BLaER1 treated with 17β-estradiol and CSF1 and Interleukin-3, amounts not matched to agents 10 nM and 100 nM (cell line): Measurements from ENCODE around the gene EVL.

Source experiments
- H3K27ac ChIP-seq, 11 experiments: shearing (Covaris generic); formaldehyde crosslinking; 2 replicates each; pipeline ENCODE4 v1.8.1; 2022
- H3K27me3 ChIP-seq, 11 experiments: shearing (Covaris generic); formaldehyde crosslinking; 2 replicates each; pipeline ENCODE4 v1.8.1; 2022
- H3K36me3 ChIP-seq, 11 experiments: shearing (Covaris generic); formaldehyde crosslinking; 2 replicates each; pipeline ENCODE4 v1.8.1; 2022
- H3K4me1 ChIP-seq, 10 experiments: shearing (Covaris generic); formaldehyde crosslinking; 2 replicates each; pipeline ENCODE4 v1.8.1; 2022
- H3K4me2 ChIP-seq, 11 experiments: shearing (Covaris generic); formaldehyde crosslinking; 2 replicates each; pipeline ENCODE4 v1.8.1; 2022
- H3K4me3 ChIP-seq, 10 experiments: shearing (Covaris generic); formaldehyde crosslinking; 2 replicates each; pipeline ENCODE4 v1.8.1; 2022
- H3K9ac ChIP-seq, 11 experiments: shearing (Covaris generic); formaldehyde crosslinking; 2 replicates each; pipeline ENCODE4 v1.8.1; 2022
- H3K9me3 ChIP-seq, 11 experiments: shearing (Covaris generic); formaldehyde crosslinking; replicated peaks in 1 of 11; 2 replicates each; pipeline ENCODE4 v1.8.1; 2022
- H4K20me1 ChIP-seq, 11 experiments: shearing (Covaris generic); formaldehyde crosslinking; 2 replicates each; pipeline ENCODE4 v1.8.1; 2022
- Cebpa-rat ChIP-seq, 11 experiments: shearing (Covaris generic); IDR thresholded peaks; 2 replicates each; pipeline ENCODE4 v1.8.1; 2022

EVL gene

GRCh38 chr14:100072783-100073346, 7.6 kb downstream of the EVL start:
- Histone ChIP-seq H3K4me2 (peak overlapping the region; percentile 81 to 100 (median 96)), H3K4me3 (peak overlapping the region; percentile 5 to 51 (median 26); a peak in 14 of 20 replicates), H3K27me3 (no peaks in the 10 kb centered on the region), H3K9ac (peak overlapping the region; percentile 37 to 71 (median 58); a peak in 21 of 22 replicates), H3K27ac (peak overlapping the region; percentile 58 to 82 (median 75); a peak in 21 of 22 replicates), H4K20me1 (peaks cover 19 to 94% (median 45%) of the 10 kb centered on the region in 11 experiments; a peak in 20 of 22 replicates), H3K36me3 (peaks cover 0 to 48% (median 7%) of the 10 kb centered on the region in 11 experiments; a peak in 6 of 22 replicates), H3K9me3 (no peaks in the 10 kb centered on the region), H3K4me1 (peaks cover 98 to 100% (median 100%) of the 10 kb centered on the region in 10 experiments)
- peak in 3 of 11 experiments; percentile 32 to 67 (median 46); a peak in 5 of 22 replicates for TF ChIP-seq Cebpa-rat (IDR thresholded peaks at IDR 0.05)

GRCh38 chr14:100073576-100074430, 8.6 kb downstream of the EVL start:
- no peak for TF ChIP-seq Cebpa-rat (IDR thresholded peaks at IDR 0.05)
- H3K36me3 ChIP-seq = peaks cover 0 to 58% (median 7%) of the 10 kb centered on the region in 11 experiments; a peak in 6 of 22 replicates
- peak overlapping the region; percentile 81 to 100 (median 96) for H3K4me2 ChIP-seq
- no peaks in the 10 kb centered on the region for H3K9me3 ChIP-seq
- H3K9ac ChIP-seq = peak overlapping the region; percentile 37 to 71 (median 58)
- peaks cover 99 to 100% (median 100%) of the 10 kb centered on the region in 10 experiments for H3K4me1 ChIP-seq
- H3K27me3 ChIP-seq = no peaks in the 10 kb centered on the region
- peak overlapping the region; percentile 56 to 82 (median 75) for H3K27ac ChIP-seq
- H3K4me3 ChIP-seq = peak overlapping the region in 3 of 10 experiments; percentile 40 to 51 (median 45); a peak in 4 of 20 replicates
- peaks cover 29 to 96% (median 54%) of the 10 kb centered on the region in 11 experiments; a peak in 20 of 22 replicates for H4K20me1 ChIP-seq

- Histone ChIP-seq H3K4me3 (no peak overlapping the region), H3K27me3 (no peaks in the 10 kb centered on the region), H3K4me1 (peaks cover 99 to 100% (median 100%) of the 10 kb centered on the region in 10 experiments), H3K9ac (peak overlapping the region in 6 of 11 experiments; percentile 0 to 55 (median 24); a peak in 6 of 22 replicates), H4K20me1 (peaks cover 36 to 96% (median 62%) of the 10 kb centered on the region in 11 experiments; a peak in 21 of 22 replicates), H3K27ac (peak overlapping the region; percentile 8 to 80 (median 57); a peak in 20 of 22 replicates), H3K4me2 (peak overlapping the region; percentile 38 to 100 (median 81)), H3K36me3 (peaks cover 0 to 63% (median 7%) of the 10 kb centered on the region in 11 experiments; a peak in 6 of 22 replicates), H3K9me3 (no peaks in the 10 kb centered on the region)
- no peak for TF ChIP-seq Cebpa-rat (IDR thresholded peaks at IDR 0.05)
Observed at GRCh38 chr14:100074431-100075100, 9.3 kb downstream of the EVL start.

- Histone ChIP-seq H3K4me1 (peaks cover 99 to 100% (median 100%) of the 10 kb centered on the region in 10 experiments), H3K36me3 (peaks cover 0 to 67% (median 6%) of the 10 kb centered on the region in 11 experiments; a peak in 8 of 22 replicates), H3K4me2 (peak overlapping the region; percentile 38 to 100 (median 81)), H3K9ac (peak overlapping the region in 3 of 11 experiments; percentile 19 to 39 (median 31); a peak in 3 of 22 replicates), H3K9me3 (no peaks in the 10 kb centered on the region), H3K27ac (peak overlapping the region in 10 of 11 experiments; percentile 8 to 80 (median 60); a peak in 16 of 22 replicates), H3K4me3 (no peak overlapping the region), H3K27me3 (no peaks in the 10 kb centered on the region), H4K20me1 (peaks cover 48 to 98% (median 73%) of the 10 kb centered on the region in 11 experiments; a peak in 21 of 22 replicates)
- no peak for TF ChIP-seq Cebpa-rat (IDR thresholded peaks at IDR 0.05)
Observed at GRCh38 chr14:100075681-100076080, 10.5 kb downstream of the EVL start.

GRCh38 chr14:100076133-100076532, 10.9 kb downstream of the EVL start:
- Histone ChIP-seq H3K36me3 (peaks cover 0 to 62% (median 6%) of the 10 kb centered on the region in 11 experiments; a peak in 8 of 22 replicates), H3K4me2 (peak overlapping the region; percentile 38 to 100 (median 81)), H4K20me1 (peaks cover 52 to 98% (median 77%) of the 10 kb centered on the region in 11 experiments; a peak in 21 of 22 replicates), H3K27ac (peak overlapping the region in 8 of 11 experiments; percentile 11 to 57 (median 32); a peak in 8 of 22 replicates), H3K9ac (peak overlapping the region in 2 of 11 experiments; percentile 1 to 33; a peak in 3 of 22 replicates), H3K27me3 (no peaks in the 10 kb centered on the region), H3K9me3 (no peaks in the 10 kb centered on the region), H3K4me3 (no peak overlapping the region), H3K4me1 (peaks cover 98 to 100% (median 100%) of the 10 kb centered on the region in 10 experiments)
- no peak for TF ChIP-seq Cebpa-rat (IDR thresholded peaks at IDR 0.05)

GRCh38 chr14:100076606-100077005, 11.4 kb downstream of the EVL start:
- no peaks in the 10 kb centered on the region for H3K9me3 ChIP-seq
- H4K20me1 ChIP-seq = peaks cover 57 to 98% (median 82%) of the 10 kb centered on the region in 11 experiments; a peak in 21 of 22 replicates
- peak overlapping the region in 9 of 11 experiments; percentile 2 to 55 (median 30); a peak in 9 of 22 replicates for H3K27ac ChIP-seq
- peaks cover 0 to 61% (median 6%) of the 10 kb centered on the region in 11 experiments; a peak in 8 of 22 replicates for H3K36me3 ChIP-seq
- H3K4me3 ChIP-seq = no peak overlapping the region
- H3K4me2 ChIP-seq = peak overlapping the region; percentile 38 to 100 (median 81)
- H3K27me3 ChIP-seq = no peaks in the 10 kb centered on the region
- peak overlapping the region in 2 of 11 experiments; percentile 1 to 33; a peak in 2 of 22 replicates for H3K9ac ChIP-seq
- peaks cover 98 to 100% (median 100%) of the 10 kb centered on the region in 10 experiments for H3K4me1 ChIP-seq
- peak; percentile 46 to 97 (median 85); a peak in 18 of 22 replicates for TF ChIP-seq Cebpa-rat (IDR thresholded peaks at IDR 0.05)

- no peaks in the 10 kb centered on the region for H3K27me3 ChIP-seq
- H3K4me1 ChIP-seq = peaks cover 98 to 100% (median 100%) of the 10 kb centered on the region in 10 experiments
- TF ChIP-seq Cebpa-rat (IDR thresholded peaks at IDR 0.05) = no peak
- H3K9ac ChIP-seq = 0 out of 22 replicates have a peak overlapping the region, but pooled peaks of 1 of the 11 experiments have one; percentile 33
- H3K36me3 ChIP-seq = peaks cover 0 to 67% (median 6%) of the 10 kb centered on the region in 11 experiments; a peak in 8 of 22 replicates
- H3K4me2 ChIP-seq = peak overlapping the region in 10 of 11 experiments; percentile 38 to 100 (median 82); a peak in 17 of 22 replicates
- H3K27ac ChIP-seq = peak overlapping the region in 1 of 11 experiments; percentile 17; a peak in 1 of 22 replicates
- no peaks in the 10 kb centered on the region for H3K9me3 ChIP-seq
- H3K4me3 ChIP-seq = no peak overlapping the region
- H4K20me1 ChIP-seq = peaks cover 64 to 98% (median 90%) of the 10 kb centered on the region in 11 experiments
Observed at GRCh38 chr14:100077441-100077840, 12.2 kb downstream of the EVL start.
